Measurements from ENCODE around the gene CXXC5. TPM values are rescaled to one million over a fixed set of nuclear protein-coding genes. Genes with fewer than 3 reads are reported as not detected.

The CXXC5 gene
- total and polyA plus RNA-seq, 9 of the 15 experiments (the other 6 are each of a cell fraction or from before 2014, with no cell fraction given) = 1.9 to 123 (median 45.8) TPM

- TF ChIP-seq ID3 (CRISPR knock-in tag; IDR thresholded peaks at IDR 0.05) (no peak), ID3 (tag; IDR thresholded peaks at IDR 0.05) (0 out of 2 replicates have a peak, but pooled peaks have one; percentile 42), YBX1 (IDR thresholded peaks at IDR 0.05) (no peak), CBFA2T2 (conservative IDR thresholded peaks at IDR 0.05) (peak; percentile 64), CBX8 (IDR thresholded peaks at IDR 0.05; ENCODE audit: borderline replicate concordance, extremely low read depth, low read depth, low read length, poor library complexity, severe bottlenecking) (no peak), DPF2 (IDR thresholded peaks at IDR 0.05) (no peak; the same call in 1 of the 2 replicates), ZC3H4 (CRISPR knock-in tag; IDR thresholded peaks at IDR 0.05; ENCODE audit: borderline replicate concordance) (no peak), LARP7 (IDR thresholded peaks at IDR 0.05) (no peak), EP300 (IDR thresholded peaks at IDR 0.05; ENCODE audit: low read length) (peak; percentile 51; the same call in 1 of the 2 replicates), MNT (conservative IDR thresholded peaks at IDR 0.05) (peak in 1 of 2 experiments; percentile 26; a peak in 1 of 4 replicates), ZNF23 (CRISPR knock-in tag; IDR thresholded peaks at IDR 0.05) (no peak), LEF1 (IDR thresholded peaks at IDR 0.05) (no peak), BCOR (IDR thresholded peaks at IDR 0.05) (0 out of 2 replicates have a peak, but pooled peaks have one; percentile 28), HMGN3 (IDR thresholded peaks at IDR 0.05; ENCODE audit: borderline replicate concordance, extremely low read depth, insufficient read length, low read depth, low read length) (peak; percentile 27), GATAD2B (IDR thresholded peaks at IDR 0.05; ENCODE audit: borderline replicate concordance) (peak; percentile 69; the same call in 1 of the 2 replicates), SIN3B (IDR thresholded peaks at IDR 0.05; ENCODE audit: low read depth) (peak; percentile 64; the same call in 1 of the 2 replicates)
- TF ChIP-seq, protein P1, sequence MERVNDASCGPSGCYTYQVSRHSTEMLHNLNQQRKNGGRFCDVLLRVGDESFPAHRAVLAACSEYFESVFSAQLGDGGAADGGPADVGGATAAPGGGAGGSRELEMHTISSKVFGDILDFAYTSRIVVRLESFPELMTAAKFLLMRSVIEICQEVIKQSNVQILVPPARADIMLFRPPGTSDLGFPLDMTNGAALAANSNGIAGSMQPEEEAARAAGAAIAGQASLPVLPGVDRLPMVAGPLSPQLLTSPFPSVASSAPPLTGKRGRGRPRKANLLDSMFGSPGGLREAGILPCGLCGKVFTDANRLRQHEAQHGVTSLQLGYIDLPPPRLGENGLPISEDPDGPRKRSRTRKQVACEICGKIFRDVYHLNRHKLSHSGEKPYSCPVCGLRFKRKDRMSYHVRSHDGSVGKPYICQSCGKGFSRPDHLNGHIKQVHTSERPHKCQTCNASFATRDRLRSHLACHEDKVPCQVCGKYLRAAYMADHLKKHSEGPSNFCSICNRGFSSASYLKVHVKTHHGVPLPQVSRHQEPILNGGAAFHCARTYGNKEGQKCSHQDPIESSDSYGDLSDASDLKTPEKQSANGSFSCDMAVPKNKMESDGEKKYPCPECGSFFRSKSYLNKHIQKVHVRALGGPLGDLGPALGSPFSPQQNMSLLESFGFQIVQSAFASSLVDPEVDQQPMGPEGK (CRISPR knock-in tag; IDR thresholded peaks at IDR 0.05; ENCODE audit: borderline replicate concordance) = no peak
- TF ChIP-seq, protein P2, sequence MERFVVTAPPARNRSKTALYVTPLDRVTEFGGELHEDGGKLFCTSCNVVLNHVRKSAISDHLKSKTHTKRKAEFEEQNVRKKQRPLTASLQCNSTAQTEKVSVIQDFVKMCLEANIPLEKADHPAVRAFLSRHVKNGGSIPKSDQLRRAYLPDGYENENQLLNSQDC (CRISPR knock-in tag; IDR thresholded peaks at IDR 0.05) = no peak
- TF ChIP-seq, protein P3, sequence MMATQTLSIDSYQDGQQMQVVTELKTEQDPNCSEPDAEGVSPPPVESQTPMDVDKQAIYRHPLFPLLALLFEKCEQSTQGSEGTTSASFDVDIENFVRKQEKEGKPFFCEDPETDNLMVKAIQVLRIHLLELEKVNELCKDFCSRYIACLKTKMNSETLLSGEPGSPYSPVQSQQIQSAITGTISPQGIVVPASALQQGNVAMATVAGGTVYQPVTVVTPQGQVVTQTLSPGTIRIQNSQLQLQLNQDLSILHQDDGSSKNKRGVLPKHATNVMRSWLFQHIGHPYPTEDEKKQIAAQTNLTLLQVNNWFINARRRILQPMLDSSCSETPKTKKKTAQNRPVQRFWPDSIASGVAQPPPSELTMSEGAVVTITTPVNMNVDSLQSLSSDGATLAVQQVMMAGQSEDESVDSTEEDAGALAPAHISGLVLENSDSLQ (IDR thresholded peaks at IDR 0.05) = peak; percentile 53
- TF ChIP-seq, protein P4, sequence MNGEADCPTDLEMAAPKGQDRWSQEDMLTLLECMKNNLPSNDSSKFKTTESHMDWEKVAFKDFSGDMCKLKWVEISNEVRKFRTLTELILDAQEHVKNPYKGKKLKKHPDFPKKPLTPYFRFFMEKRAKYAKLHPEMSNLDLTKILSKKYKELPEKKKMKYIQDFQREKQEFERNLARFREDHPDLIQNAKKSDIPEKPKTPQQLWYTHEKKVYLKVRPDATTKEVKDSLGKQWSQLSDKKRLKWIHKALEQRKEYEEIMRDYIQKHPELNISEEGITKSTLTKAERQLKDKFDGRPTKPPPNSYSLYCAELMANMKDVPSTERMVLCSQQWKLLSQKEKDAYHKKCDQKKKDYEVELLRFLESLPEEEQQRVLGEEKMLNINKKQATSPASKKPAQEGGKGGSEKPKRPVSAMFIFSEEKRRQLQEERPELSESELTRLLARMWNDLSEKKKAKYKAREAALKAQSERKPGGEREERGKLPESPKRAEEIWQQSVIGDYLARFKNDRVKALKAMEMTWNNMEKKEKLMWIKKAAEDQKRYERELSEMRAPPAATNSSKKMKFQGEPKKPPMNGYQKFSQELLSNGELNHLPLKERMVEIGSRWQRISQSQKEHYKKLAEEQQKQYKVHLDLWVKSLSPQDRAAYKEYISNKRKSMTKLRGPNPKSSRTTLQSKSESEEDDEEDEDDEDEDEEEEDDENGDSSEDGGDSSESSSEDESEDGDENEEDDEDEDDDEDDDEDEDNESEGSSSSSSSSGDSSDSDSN (IDR thresholded peaks at IDR 0.05; ENCODE audit: borderline replicate concordance in 1 of 2, low read depth in 2 of 2, low read length in 2 of 2) = peak; percentile 18 to 93; a peak in 3 of 4 replicates
Observed at GRCh38 chr5:139668064-139668880, 20.1 kb downstream of the CXXC5 start (continued).

Measured in K562 (cell line).